Activated CD4-positive, alpha-beta T cell treated with anti-CD3 and anti-CD28 coated beads, Interleukin-2, amount 50 U/mL, for 4 hours (primary cell): Measurements from ENCODE around the gene PIGH.
"Not testable (repeated sequence)": the region's sequence is repeated elsewhere in the genome, so short reads cannot be mapped to it uniquely, and the experiment has no call there.

ENCODE experiments used
- DNase-seq, 2 experiments: peaks; one replicate each; pipeline ENCODE4 v3.0.0-alpha.2; 2020

PIGH gene

GRCh38 chr14:67544590-67544989 is 55.5 kb downstream of the PIGH start:
- DNase-seq = no peak

GRCh38 chr14:67542620-67543019 is 57.4 kb downstream of the PIGH start:
- DNase-seq = not testable (repeated sequence)

DNA sequence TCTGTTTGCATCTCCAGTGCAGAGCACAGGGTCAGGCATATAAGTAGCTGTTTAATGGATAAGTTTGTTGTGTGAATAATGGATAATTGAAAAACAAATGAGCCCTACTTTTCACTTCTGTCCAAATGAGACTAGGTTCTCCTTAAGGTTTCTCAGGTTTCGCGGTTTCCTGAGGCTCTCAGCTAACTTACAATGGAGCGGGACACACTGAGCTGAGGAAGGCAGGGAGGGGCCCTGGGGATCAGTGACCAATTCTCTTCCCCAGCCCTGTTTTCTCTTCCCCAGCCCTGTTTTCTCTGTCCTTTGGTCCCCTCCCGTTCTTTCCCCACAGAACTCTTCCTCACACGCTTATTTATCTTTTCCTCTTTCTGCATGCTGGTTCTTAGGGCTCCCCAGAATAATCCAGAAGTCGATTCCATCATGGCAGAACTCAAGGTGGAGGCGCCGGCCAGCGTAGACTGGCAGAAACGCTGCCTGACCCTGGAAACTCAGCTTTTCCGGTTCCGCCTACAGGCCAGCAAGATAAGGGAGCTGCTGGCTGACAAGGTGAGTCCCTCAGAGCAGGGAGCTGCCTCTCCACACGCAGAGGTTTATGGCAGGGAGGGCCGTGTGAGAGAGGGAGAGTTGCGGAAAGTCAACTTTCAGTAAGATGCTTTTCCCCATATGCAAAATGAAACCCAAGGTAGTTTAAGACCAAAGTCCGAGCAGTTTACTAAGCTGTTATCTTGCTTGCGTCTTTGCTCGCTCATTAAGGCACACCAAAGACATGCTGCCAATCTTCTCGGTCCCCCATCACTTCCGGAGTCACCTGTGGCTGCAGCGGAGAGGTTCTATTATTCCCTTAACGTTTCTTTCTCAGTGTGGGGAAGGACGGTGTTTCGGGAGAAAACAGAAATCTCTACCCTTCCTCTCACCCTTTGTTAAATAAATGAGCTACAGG is 58.4 kb downstream of the PIGH start:
- peak; percentile 16 for DNase-seq
